ENCODE results near the gene ZNF587B. TPM values are rescaled to one million over a fixed set of nuclear protein-coding genes. Genes with fewer than 3 reads are reported as not detected.
A peak's percentile ranks its signal among the peaks of the same experiment; 100 is the strongest.
"Not testable (repeated sequence)": the region's sequence is repeated elsewhere in the genome, so short reads cannot be mapped to it uniquely, and the experiment has no call there.

The ZNF587B gene
- total RNA-seq, 1 donor from 2014 or later: 24.7 TPM

DNA sequence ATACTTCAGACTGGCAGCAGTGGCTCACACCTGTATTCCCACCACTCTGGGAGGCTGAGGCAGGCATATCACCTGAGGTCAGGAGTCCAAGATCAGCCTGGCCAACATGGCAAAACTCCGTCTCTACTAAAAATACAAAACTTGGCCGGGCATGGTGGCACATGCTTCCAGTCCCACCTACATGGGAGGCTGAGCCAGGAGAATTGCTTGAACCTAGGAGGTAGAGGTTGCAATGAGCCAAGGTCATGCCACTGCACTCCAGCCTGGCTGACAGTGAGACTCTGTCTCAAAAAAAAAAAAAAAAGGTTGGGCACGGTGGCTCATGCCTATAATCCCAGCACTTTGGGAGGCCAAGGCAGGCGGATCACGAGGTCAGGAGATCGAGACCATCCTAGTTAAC is 39.6 kb downstream of the ZNF587B start:
- DNase-seq (ENCODE audit: low read depth, low spot score): not testable (repeated sequence)

DNA sequence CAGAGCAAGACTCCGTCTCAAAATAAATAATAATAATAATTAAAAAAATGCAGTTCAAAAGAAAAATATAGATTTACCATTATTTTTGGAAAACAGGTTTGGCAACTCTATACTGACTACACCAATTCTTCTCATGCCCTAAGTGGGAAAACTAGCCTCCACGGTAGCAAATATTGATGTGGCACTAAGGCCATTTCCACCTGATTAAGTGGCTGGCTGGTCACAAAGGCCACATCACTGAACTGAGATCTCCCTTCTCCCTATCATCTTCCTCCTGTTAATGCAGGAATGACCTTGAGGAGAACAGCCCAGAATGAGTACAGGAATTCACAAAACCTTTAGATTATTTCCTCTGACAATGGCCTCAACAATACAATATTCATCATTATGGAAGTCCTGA is 40.1 kb downstream of the ZNF587B start:
- DNase-seq (ENCODE audit: low read depth, low spot score): no peak

DNA sequence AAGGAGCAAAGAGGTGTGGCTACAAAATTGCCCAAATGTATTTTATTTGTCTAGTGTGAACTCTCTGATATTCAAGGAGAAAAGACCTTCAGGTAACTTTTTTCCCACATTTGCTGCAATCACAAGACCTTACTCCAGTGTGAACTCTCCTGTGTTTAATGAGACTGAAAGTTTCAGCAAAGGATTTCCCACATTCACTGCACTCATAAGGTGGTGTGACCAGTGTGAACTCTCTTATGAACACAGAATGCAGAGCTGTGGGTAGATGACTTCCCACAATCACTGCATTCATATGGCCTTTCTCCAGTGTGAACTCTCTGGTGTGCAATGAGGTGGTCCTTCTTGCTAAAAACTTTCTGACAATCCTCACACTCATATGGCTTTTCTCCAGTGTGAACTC is 42.4 kb downstream of the ZNF587B start:
- no peak for DNase-seq (ENCODE audit: low read depth, low spot score)

DNA sequence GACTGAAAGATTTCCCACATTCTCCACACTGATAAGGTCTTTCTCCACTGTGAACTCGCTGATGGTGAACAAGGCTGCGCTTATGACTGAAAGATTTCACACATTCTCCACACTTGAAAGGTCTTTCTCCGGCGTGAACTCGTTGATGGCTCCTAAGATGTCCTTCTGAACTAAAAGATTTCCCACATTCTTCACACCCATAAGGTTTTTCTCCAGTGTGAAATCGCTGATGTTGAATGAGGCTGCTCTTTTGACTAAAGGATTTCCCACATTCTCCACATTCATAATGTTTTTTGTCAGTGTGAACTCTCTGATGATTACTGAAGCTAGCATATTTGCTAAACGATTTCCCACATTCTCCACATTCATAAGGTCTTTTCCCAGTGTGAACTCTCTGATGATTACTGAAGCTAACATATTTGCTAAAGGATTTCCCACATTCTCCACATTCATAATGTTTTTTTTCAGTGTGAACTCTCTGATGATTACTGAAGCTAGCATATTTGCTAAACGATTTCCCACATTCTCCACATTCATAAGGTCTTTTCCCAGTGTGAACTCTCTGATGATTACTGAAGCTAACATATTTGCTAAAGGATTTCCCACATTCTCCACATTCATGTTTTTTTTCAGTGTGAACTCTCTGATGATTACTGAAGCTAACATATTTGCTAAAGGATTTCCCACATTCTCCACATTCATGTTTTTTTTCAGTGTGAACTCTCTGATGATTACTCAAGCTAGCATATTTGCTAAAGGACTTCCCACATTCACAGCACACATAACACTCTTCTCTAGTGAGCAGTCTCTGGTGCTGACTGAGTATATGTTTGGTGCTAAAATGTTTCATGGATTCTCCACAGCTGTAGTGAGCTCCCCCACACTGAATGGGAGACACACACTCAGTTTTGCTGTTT is 44.0 kb downstream of the ZNF587B start:
- DNase-seq (ENCODE audit: low read depth, low spot score): not testable (repeated sequence)

DNA sequence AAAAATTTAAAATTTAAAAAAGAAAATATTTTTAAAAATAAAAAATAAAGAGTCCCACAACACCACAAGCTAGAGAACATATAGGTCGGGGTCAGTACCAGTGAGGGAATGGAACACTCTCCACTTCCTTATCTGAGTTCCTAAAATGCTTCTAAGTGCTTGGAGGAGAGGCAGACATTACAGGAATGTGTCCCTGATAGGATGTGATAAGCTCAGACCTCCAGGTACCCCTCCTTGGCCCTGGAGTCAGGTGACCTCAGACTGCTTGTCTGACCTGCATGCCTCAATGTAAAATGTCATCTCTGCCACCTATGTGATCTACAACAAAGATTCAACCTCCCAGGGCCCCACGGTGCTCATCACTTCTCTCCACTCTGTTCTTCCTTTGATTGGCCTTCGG is 55.9 kb downstream of the ZNF587B start:
- no peak for DNase-seq (ENCODE audit: low read depth, low spot score)

DNA sequence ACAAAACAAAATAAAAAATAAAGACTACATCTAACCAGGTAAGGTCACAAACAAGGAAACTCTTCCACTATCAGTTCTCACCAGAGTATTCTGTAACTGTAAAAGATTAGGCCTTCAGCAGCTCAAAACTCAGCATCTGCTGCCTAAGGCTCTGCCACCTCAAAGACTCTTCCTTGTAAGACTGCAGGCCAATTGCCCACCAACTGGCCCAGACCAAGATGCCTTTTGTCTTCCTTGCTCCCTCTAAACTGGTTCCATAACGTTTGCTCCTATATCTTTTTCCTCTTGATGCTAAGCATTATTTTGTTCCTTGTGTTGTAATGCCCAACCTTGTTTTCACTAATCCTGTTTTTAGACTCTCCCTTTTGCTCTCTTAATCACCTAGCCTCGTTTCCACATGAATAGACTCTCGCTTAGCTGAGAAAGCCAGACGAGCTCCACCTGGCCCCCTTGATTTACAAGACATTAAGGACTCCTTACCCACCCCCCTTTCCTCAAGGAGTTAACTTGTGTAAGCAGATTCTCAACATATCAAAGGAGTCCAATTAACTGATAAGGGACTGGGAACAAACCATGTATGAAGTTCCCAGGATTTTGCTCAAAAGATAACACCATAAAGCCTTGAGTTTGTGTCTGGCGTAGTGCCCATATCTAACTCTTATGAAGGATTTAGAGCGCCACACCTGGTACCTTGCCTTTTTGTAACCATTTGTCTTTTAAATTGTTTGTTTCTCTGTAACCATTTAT is 57.3 kb downstream of the ZNF587B start:
- no peak for DNase-seq (ENCODE audit: low read depth, low spot score)

DNA sequence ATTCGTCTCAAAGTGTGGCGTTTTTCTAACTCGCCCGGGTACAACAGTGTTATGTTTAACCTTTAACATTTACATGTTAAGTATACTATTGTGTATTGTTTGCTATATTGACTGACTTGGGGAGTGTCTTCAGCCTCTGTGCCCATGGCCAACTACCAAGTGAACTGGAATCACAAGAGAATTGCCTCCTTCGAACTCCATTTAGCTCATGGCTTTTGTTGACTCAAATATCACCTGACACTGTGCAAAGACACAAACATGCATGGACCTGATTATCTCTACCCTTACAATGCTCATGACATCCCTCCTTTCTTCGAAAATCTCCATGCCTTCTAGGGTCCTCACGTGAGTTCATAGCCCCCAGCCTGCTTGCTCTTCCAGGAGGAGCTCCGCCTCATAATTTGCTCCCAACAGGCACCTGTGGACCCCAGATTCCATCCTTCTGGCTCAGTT is 58.0 kb downstream of the ZNF587B start:
- DNase-seq (ENCODE audit: low read depth, low spot score): no peak

DNA sequence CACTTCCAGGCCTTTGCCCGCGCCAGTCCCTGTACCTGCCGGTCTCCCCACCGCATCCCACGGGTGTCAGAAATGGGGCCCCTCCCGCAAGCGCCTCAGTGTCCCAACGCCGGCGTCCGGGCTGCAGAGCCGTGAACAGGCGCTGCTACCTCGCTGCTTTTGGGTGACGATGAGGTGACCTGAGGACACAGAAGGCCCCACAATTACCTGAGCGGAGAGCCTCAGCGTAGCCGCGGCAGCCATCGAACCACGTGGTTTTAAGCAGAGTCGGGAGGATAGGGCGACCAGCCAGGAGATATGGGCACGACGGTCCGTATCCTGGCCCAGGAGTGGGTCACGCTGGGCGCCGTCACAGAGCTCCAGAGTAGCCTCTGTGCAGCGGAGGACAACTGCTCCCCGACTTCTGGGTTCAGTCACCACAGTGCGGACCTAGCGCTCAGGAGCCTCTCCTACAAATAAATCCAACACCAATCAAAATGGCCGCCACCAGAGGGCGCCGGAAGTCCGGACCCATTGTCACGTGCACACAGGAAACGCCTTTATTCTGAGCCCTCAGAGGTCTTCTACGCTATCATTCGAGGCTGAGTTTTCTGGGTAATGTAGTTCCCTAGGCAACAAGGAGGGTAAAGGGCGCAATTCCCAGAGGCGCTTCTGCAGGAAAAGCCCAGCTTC is 58.6 kb downstream of the ZNF587B start, which contains the start of gene ZNF814:
ZNF814 (minus strand) TSS at position 478 of the 672 bp plus-strand sequence; CDS start at position 243, 235 bp downstream.
- peak; percentile 20 for DNase-seq (ENCODE audit: low read depth, low spot score)

DNA sequence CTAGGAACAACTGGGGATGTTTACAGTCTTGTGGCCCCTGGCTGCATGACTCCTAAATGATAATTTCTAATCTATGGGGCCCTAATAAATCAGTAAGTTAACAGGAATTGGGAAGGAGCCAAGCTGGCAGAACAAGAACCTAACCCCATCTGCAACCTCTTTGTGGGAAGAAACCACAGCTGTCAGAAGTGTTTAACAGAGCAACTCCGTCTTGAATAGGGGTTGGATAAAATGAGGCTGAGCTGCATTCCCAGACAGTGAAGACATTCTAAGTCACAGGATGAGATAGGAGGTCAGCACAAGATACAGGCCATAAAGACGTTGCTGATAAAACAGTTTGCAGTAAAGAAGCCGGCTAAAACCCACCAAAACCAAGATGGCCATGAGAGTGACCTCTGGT is 60.6 kb downstream of the ZNF587B start:
- DNase-seq (ENCODE audit: low read depth, low spot score): not testable (repeated sequence)

Other genes with a start within 250 kb of the ZNF587B start
- gene ZIK1, start 246.2 kb upstream of the ZNF587B start, total RNA-seq: 2.8 and 6.5 TPM in 2 replicates
- gene ZNF530, start 230.4 kb upstream of the ZNF587B start, total RNA-seq: 5.0 and 5.7 TPM in 2 replicates
- 15.4 and 19.0 TPM in 2 replicates for gene ZNF134, start 216.1 kb upstream of the ZNF587B start, total RNA-seq
- 7.1 and 13.5 TPM in 2 replicates for gene ZNF211, start 197.1 kb upstream of the ZNF587B start, total RNA-seq
- gene ZSCAN4, start 161.4 kb upstream of the ZNF587B start, total RNA-seq: not detected in 2 replicates
- gene ZNF551, start 148.3 kb upstream of the ZNF587B start, total RNA-seq: 8.7 and 9.8 TPM in 2 replicates
- gene ZNF154, start 121.1 kb upstream of the ZNF587B start, total RNA-seq: 0.92 and 6.0 TPM in 2 replicates
- gene ZNF671, start 102.7 kb upstream of the ZNF587B start, total RNA-seq: 4.7 and 9.3 TPM in 2 replicates
- 13.2 and 13.4 TPM in 2 replicates for gene ZNF776, start 83.5 kb upstream of the ZNF587B start, total RNA-seq
- 10.3 and 17.6 TPM in 2 replicates for gene ZNF586, start 60.6 kb upstream of the ZNF587B start, total RNA-seq
- 5.8 and 9.2 TPM in 2 replicates for gene ZNF552, start 15.4 kb upstream of the ZNF587B start, total RNA-seq
- gene ZNF587, start 19.6 kb downstream of the ZNF587B start, total RNA-seq: 20.7 and 21.5 TPM in 2 replicates
- gene ZNF814, start 58.7 kb downstream of the ZNF587B start, total RNA-seq: 6.1 and 10.8 TPM in 2 replicates
- gene ZNF417, start 86.3 kb downstream of the ZNF587B start, total RNA-seq: 9.6 and 16.7 TPM in 2 replicates
- 4.6 and 6.6 TPM in 2 replicates for gene ZNF418, start 105.1 kb downstream of the ZNF587B start, total RNA-seq
- gene ZNF256, start 117.4 kb downstream of the ZNF587B start, total RNA-seq: 4.4 and 5.6 TPM in 2 replicates
- 0.20 TPM in 1 of 2 replicates, not detected in the other for gene C19orf18, start 144.2 kb downstream of the ZNF587B start, total RNA-seq
- gene ZNF606, start 172.5 kb downstream of the ZNF587B start, total RNA-seq: 8.3 and 12.6 TPM in 2 replicates
- gene ZSCAN1, start 203.7 kb downstream of the ZNF587B start, total RNA-seq: not detected in 2 replicates
- 0.46 and 3.2 TPM in 2 replicates for gene ZNF135, start 229.0 kb downstream of the ZNF587B start, total RNA-seq